Colonic mucosa (tissue), 4 donors: Measurements from ENCODE around the gene XXYLT1. TPM values are rescaled to one million over a fixed set of nuclear protein-coding genes. Genes with fewer than 3 reads are reported as not detected.

ENCODE experiments used
- DNase-seq: peaks from one replicate; pipeline ENCODE4 v3.0.0-alpha.2; 2020
- H3K27ac ChIP-seq: fragments of 200-600 bp; one replicate; pipeline ENCODE4 v1.8.0; 2021
- H3K27me3 ChIP-seq: fragments of 200-600 bp; one replicate; pipeline ENCODE4 v1.8.0; 2021
- H3K36me3 ChIP-seq: fragments of 200-600 bp; one replicate; pipeline ENCODE4 v1.8.0; 2021
- H3K4me1 ChIP-seq: fragments of 200-600 bp; one replicate; pipeline ENCODE4 v1.8.0; 2021; ENCODE audit warnings: mild to moderate bottlenecking
- H3K4me3 ChIP-seq: fragments of 200-600 bp; one replicate; pipeline ENCODE4 v1.8.0; 2021
- H3K9ac ChIP-seq, 2 donors: one replicate each; pipeline ENCODE4 v1.7.0; 2013; ENCODE audit warnings: control low read depth in 2 of 2, low read depth in 2 of 2, low read length in 2 of 2
- H3K9me3 ChIP-seq: fragments of 200-600 bp; one replicate; pipeline ENCODE4 v1.8.0; 2021
- CTCF ChIP-seq: fragments of 200-600 bp; IDR thresholded peaks from one replicate; pipeline ENCODE4 v1.8.0; 2022; ENCODE audit warnings: antibody characterized with exemption, mild to moderate bottlenecking
- intact Hi-C: fragments of 100-400 bp; cut with DNase I; formaldehyde crosslinking; loops from one replicate; pipeline ENCODE4 v1.14.1; 2022
- total RNA-seq, 2 donors: library from RNA; stranded (reverse); fragmentation: NEBNext Ultra II Directional in 1 of 2; extraction: Animal tissue kit (Norgen Biotek cat#: 25700) in 1 of 2; gene quantifications; one replicate each; pipeline ENCODE4 v1.2.1, GENCODE V29; 2021
- donor health status: healthy.
- donor health status: DM: no; HTN: no; CAD: no.
- donor health status: DM: no; HTN: no; CAD: no.

Gene XXYLT1
- total RNA-seq, 2 donors from 2014 or later, result 8.3 to 10.9 TPM

DNA sequence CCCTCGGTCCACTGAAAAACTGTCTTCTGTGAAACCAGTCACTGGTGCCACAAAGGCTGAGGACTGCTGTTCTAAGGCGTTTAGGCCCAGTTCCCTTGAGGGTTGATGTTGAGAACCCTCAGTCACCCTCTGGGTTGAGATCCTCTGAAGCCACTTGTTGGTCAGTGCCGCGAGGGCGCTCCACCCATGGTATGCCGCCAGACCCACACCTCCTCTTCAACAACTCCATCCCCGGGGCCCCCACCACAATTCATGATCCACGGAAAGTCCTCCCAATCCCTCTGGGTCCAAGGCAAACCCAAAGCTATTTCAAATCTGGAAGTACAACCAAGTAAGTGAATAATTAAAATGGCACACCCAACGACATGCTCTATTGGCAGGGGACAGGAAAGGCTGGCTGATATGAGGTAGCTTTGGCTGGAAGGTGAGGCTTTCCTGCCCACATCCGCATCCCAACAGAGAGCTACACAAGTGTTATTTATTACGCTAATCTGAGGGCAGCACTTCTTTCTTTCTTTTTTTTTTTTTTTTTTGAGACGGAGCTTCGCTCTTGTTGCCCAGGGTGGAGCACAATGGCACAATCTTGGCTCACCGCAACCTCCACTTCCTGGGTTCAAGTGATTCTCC, 58.1 kb downstream of the XXYLT1 start:
- no peak for TF ChIP-seq CTCF
- H3K27ac ChIP-seq, result no peak overlapping the region
- H3K4me3 ChIP-seq, result no peak overlapping the region
- no peaks in the 10 kb centered on the region for H3K36me3 ChIP-seq
- no peaks in the 10 kb centered on the region for H3K4me1 ChIP-seq
- H3K27me3 ChIP-seq, result no peaks in the 10 kb centered on the region
- no peak overlapping the region for H3K9ac ChIP-seq
- H3K9me3 ChIP-seq, result no peaks in the 10 kb centered on the region
- peak; percentile 13 for DNase-seq
- intact Hi-C loops, result no loop called here

- Histone ChIP-seq H3K9ac (no peak overlapping the region), H3K4me1 (no peaks in the 10 kb centered on the region), H3K27me3 (no peaks in the 10 kb centered on the region), H3K27ac (no peak overlapping the region), H3K4me3 (no peak overlapping the region), H3K36me3 (no peaks in the 10 kb centered on the region), H3K9me3 (no peaks in the 10 kb centered on the region)
- no peak for TF ChIP-seq CTCF
- DNase-seq, result peak; percentile 9
- intact Hi-C loops, result no loop called here
These were observed 58.8 kb downstream of the XXYLT1 start for GRCh38 chr3:195212033-195212748.

DNA sequence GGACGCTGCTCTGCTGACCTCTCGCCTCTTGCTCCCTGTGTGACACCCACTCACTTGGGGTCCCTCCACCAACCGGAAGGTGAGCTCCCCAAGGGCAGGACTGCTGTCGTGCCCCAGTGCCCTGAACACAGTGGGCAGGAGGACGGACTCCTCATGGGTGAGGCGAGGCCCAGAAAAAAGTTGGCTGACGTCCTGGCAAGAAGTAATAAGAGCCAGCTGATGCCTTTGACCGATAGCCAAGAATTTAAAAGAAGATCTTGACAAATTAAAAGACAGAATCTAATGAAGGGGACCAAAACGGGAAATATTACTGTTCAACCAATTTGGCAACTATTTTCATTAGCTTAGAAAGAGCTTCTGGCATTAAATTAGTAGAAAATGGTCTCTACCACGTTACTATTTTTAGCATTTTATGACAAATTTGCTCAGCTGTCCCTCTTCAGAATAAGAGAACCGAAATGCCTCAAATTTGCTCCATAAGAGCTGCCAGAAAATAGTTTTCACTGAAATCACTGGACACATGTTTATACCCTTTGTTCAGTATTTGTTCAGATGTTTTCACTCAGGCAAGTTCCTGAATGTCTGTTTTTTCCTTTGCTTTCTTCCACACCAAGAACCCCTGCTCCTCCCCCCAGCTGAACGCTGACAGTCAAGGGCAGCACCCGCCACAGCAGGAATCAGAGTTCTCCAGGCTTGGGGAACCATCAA, 60.5 kb downstream of the XXYLT1 start:
- Histone ChIP-seq H3K9me3 (no peaks in the 10 kb centered on the region), H3K27me3 (no peaks in the 10 kb centered on the region), H3K9ac (peak overlapping the region in 1 of 2 donors; percentile 19), H3K36me3 (no peaks in the 10 kb centered on the region), H3K4me1 (no peaks in the 10 kb centered on the region), H3K27ac (peak overlapping the region; percentile 61), H3K4me3 (no peak overlapping the region)
- DNase-seq, result peak; percentile 27
- no peak for TF ChIP-seq CTCF
- intact Hi-C loops, result no loop called here

DNA sequence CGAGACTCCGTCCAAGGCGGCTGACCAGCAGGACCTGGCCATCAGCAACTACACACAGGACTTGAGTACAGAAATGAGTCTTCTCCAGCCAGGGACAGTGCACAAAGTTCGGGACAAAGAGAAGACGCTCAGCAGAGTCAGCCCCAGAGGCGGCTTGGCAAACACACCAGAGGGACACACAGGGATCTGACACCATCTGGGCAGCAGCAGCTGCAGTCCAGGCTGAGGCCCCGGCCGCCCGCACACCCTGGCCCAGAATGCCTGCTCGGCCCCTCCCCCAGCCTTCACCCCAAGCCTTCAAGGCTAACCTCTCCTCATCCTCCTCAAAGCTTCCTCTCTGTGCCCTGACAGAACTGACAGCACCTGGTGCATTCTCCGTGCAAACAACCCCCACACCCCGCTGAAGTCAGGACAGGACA, 61.1 kb downstream of the XXYLT1 start:
- no peaks in the 10 kb centered on the region for H3K4me1 ChIP-seq

More for the DNA sequence above, 61.1 kb downstream of the XXYLT1 start:
- no peak for TF ChIP-seq CTCF
- Histone ChIP-seq H3K4me3 (no peak overlapping the region), H3K27ac (peak overlapping the region; percentile 61), H3K27me3 (no peaks in the 10 kb centered on the region), H3K9ac (peak overlapping the region in 1 of 2 donors; percentile 19), H3K36me3 (no peaks in the 10 kb centered on the region), H3K9me3 (no peaks in the 10 kb centered on the region)
- peak; percentile 37 for DNase-seq
- intact Hi-C loops, result no loop called here
